ENCODE results near the gene LSG1.

LSG1 gene

DNA sequence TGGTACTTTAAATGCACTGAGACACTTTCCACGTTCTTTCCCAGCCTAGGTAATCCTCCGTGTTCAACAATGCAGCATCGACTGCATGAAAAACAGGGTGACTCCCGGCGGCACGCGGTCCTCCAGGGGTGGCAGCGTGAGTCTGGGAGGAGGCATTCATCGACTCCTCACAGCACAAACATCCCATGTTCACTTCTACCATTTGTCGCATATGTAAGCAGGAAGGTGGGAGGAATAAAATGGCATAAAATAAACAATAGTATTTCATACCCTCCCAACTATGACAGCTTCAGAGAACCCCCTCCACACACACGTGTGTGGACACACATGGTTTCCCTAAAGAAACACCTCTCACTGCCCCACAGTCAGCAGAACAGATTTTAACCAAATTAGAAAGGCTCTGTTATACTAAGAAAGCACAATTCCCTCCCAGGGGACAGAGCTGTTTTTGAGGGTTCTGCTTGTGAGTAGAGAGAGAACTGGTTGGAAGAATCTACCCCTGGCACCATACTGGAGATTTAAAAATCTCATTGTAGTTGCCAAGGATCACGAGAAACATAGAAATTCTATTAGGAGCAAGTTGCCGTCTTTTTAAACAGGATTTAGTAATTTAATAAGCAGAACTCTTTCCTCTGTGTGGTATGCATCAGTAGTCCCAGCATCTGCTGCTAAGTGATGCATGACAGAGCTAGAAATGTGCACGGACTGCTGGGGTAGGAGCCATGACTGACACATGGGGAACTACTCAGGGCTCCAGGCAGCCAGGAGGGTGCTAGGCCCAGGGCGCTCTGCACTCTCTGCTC lies 19.7 kb upstream of the LSG1 start:
- peaks cover 5% of the 10 kb centered on the region for H3K36me3 Mint-ChIP-seq
- peak overlapping the region; percentile 91 for H3K27ac Mint-ChIP-seq
- H3K4me3 Mint-ChIP-seq = peak overlapping the region; percentile 69
- H3K27me3 Mint-ChIP-seq = no peaks in the 10 kb centered on the region
- DNase-seq (ENCODE audit: low spot score in 2 of 2) (peak; percentile 52 to 65), ATAC-seq (ENCODE audit: low read depth) (peak; percentile 74)
- no peaks in the 10 kb centered on the region for H3K9me3 Mint-ChIP-seq
- peaks cover 55% of the 10 kb centered on the region for H3K4me1 Mint-ChIP-seq

DNA sequence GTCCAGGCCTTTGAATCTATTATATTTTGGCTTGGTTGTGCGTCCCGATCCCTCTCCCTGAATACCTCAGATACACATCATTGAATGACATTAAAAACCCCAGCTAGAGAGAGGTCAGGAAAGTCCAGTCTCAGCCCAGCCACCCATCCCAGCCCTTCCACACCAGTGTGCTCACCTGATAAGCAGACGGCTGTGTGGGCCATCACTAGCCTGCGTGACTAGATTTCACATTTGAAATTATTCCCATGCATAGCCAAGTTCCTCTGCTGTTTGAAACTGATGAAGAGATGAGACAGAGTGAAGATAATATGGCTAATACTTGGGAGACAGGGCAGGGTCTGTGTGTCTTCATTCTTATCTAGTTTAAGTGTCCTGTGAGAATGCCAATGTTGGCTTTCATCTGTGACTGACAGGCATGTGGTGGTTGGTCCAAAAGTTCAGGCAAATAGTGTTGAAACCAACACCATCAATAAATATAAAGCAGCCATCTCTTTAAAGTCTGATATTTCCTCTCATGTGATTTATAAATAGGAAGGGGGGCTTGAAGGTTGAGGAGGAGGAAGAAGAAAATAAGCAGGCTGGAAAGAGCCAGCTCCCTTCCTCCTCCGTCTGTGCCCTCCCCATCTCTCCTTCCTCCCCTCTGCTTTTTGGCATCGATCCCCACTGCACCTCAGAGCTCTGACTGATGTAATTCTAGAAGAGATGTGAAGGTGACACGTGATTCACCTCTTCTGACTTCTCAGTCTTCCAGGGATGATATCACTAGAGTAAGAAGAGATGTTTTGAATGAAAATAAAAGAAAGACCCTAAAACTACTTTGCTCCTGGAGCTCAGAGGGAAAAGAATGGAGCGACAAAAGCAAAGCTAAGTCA lies 18.7 kb upstream of the LSG1 start:
- peak overlapping the region; percentile 69 for H3K4me3 Mint-ChIP-seq
- H3K4me1 Mint-ChIP-seq = peaks cover 49% of the 10 kb centered on the region
- H3K27ac Mint-ChIP-seq = peak overlapping the region; percentile 91
- H3K9me3 Mint-ChIP-seq = no peaks in the 10 kb centered on the region
- DNase-seq (ENCODE audit: low spot score in 2 of 2) = no peak
- no peak for ATAC-seq (ENCODE audit: low read depth)
- H3K36me3 Mint-ChIP-seq = peaks cover 5% of the 10 kb centered on the region
- H3K27me3 Mint-ChIP-seq = no peaks in the 10 kb centered on the region

GRCh38 chr3:194689493-194689944 lies 17.5 kb upstream of the LSG1 start:
- Mint-ChIP-seq H3K27ac (peak overlapping the region; percentile 86), H3K4me3 (peak overlapping the region; percentile 97), H3K4me1 (peaks cover 56% of the 10 kb centered on the region), H3K27me3 (no peaks in the 10 kb centered on the region), H3K36me3 (peaks cover 5% of the 10 kb centered on the region), H3K9me3 (no peaks in the 10 kb centered on the region)
- no peak for DNase-seq (ENCODE audit: low spot score in 2 of 2)
- ATAC-seq (ENCODE audit: low read depth) = no peak

GRCh38 chr3:194688946-194689345 lies 17.0 kb upstream of the LSG1 start:
- peaks cover 53% of the 10 kb centered on the region for H3K4me1 Mint-ChIP-seq
- peak overlapping the region; percentile 97 for H3K4me3 Mint-ChIP-seq
- no peaks in the 10 kb centered on the region for H3K27me3 Mint-ChIP-seq
- H3K9me3 Mint-ChIP-seq = no peaks in the 10 kb centered on the region
- DNase-seq (ENCODE audit: low spot score in 2 of 2) (no peak), ATAC-seq (ENCODE audit: low read depth) (no peak)
- H3K36me3 Mint-ChIP-seq = peaks cover 4% of the 10 kb centered on the region
- H3K27ac Mint-ChIP-seq = peak overlapping the region; percentile 86

DNA sequence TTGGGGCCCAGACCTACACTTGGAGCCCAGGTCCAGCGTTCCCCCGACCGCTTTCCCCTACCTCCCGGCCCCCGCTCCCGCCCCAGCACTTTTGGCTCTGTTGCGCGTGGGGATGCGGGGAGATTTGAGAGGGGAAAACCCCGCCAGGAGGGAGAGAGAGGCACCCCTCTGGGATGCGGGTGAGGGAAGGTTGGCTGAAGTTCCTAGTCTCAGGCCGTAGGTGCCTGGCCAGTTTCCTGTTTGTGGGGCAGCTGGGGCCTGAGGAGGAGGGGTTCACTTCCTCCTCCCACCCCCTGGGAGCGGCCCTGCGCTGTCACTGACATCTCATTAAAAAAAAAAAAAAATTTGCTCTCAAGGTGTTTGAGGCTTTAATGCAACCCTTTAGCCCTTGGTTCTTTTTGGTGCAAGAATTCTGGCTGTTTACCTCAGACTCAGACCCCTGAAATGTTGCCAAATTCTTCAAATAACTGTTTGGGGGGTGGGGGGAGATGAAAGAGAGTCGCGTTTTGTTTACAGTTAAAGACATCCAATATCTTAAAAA lies 16.3 kb upstream of the LSG1 start:
- H3K27me3 Mint-ChIP-seq = no peaks in the 10 kb centered on the region
- no peaks in the 10 kb centered on the region for H3K9me3 Mint-ChIP-seq
- DNase-seq (ENCODE audit: low spot score in 2 of 2) (peak in 1 of 2 donors; percentile 37), ATAC-seq (ENCODE audit: low read depth) (peak; percentile 36)
- peak overlapping the region; percentile 86 for H3K27ac Mint-ChIP-seq
- H3K4me3 Mint-ChIP-seq = peak overlapping the region; percentile 97
- H3K4me1 Mint-ChIP-seq = peaks cover 52% of the 10 kb centered on the region
- peaks cover 4% of the 10 kb centered on the region for H3K36me3 Mint-ChIP-seq

DNA sequence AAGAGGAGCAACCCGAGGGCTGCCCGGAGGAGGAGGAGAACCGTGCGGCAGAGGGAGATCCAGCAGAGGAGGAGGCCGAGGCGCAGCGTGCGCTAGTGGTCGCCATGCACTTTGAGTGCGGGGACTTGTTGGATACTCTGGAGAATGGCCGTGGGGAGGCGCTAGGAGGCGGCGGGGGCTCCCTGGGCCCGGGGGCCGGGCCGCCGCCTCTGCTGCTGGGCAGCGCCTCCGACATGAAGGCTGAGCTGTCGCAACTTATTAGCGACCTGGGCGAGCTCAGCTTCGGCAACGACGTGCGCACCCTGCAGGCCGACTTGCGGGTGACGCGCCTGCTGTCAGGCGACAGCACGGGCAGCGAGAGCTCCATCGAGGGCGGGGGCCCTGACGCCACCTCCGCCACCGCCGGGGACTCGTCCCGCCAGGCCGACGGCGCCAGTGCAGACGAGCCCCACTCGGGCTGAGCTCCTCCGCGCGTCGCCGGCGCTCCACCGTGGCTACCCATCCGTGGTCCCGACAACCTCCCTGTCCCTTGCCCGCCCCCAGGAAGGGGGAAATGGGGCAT lies 15.7 kb upstream of the LSG1 start:
- ATAC-seq (ENCODE audit: low read depth) (peak; percentile 51), DNase-seq (ENCODE audit: low spot score in 2 of 2) (peak in 1 of 2 donors; percentile 76)
- Mint-ChIP-seq H3K27ac (peak overlapping the region; percentile 95), H3K27me3 (no peaks in the 10 kb centered on the region), H3K36me3 (peaks cover 4% of the 10 kb centered on the region), H3K9me3 (no peaks in the 10 kb centered on the region), H3K4me3 (peak overlapping the region; percentile 97), H3K4me1 (peaks cover 50% of the 10 kb centered on the region)

GRCh38 chr3:194686816-194687637 lies 15.0 kb upstream of the LSG1 start:
- no peak for ATAC-seq (ENCODE audit: low read depth)
- Mint-ChIP-seq H3K36me3 (peaks cover 4% of the 10 kb centered on the region), H3K27me3 (no peaks in the 10 kb centered on the region), H3K9me3 (no peaks in the 10 kb centered on the region), H3K4me1 (peaks cover 50% of the 10 kb centered on the region), H3K27ac (peak overlapping the region; percentile 95), H3K4me3 (peak overlapping the region; percentile 97)
- DNase-seq (ENCODE audit: low spot score in 2 of 2) = peak; percentile 50 to 72

DNA sequence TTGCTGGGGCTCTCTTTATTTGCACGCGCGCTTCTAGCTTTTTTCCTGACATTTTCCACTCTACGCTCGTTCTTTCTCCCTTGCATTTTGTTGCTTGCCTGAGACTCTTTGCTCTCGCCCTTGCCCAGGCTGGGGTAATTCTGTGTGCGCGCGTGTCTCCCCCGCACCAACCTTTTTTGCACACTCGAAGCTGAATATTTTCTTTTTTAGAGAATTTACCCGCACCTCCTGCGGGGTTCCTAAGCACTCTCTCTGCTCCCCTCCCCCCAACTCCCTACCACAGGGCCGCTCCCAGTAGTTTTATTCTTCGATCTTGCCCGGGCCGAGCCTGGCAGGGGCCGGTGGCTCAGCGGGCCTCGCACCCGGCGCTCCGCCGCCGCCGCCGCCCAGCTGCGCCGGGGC lies 14.4 kb upstream of the LSG1 start:
- Mint-ChIP-seq H3K4me3 (peak overlapping the region; percentile 97), H3K36me3 (peaks cover 4% of the 10 kb centered on the region), H3K27ac (peak overlapping the region; percentile 95), H3K9me3 (no peaks in the 10 kb centered on the region), H3K27me3 (no peaks in the 10 kb centered on the region), H3K4me1 (peaks cover 44% of the 10 kb centered on the region)
- DNase-seq (ENCODE audit: low spot score in 2 of 2) (peak in 1 of 2 donors; percentile 16), ATAC-seq (ENCODE audit: low read depth) (no peak)

DNA sequence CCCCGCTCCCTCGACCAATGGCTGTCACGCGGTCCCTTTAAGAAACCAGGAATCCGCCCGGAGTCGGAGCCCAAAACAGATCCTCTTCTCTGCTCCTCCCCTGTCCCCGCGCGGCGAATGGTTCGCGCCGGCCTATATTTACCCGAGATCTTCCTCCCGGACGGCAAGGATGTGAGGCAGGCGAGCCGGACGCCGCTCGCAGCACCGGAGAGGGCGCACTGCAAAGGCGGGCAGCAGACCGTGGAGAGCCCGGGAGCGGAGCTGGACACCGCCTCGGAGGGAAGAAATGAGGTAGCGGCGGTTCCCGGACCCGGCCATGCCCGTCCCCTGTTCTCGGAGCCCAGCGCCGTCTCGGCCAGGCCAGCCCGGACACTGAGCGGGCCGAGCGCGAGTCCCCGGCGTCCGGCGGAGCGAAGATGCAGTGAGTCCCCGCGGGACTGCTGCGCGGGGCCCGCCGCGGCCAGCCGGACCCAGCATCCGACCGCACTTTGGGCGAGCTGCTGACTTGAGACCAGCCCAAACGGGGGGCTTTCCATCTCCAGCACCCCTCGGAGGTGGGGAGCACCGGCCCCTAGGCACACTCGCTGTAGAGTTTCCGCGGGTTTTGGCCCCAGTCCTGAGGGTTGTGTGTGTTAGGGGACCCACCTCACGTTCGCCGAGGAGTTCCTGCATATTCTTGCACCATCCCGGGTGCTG lies 13.9 kb upstream of the LSG1 start, which contains the start of gene FAM43A:
TSS of gene FAM43A (plus strand) at position 166 of the 696 bp plus-strand sequence. CDS start 944 bp downstream, outside the sequence.
- no peaks in the 10 kb centered on the region for H3K9me3 Mint-ChIP-seq
- H3K27me3 Mint-ChIP-seq = no peaks in the 10 kb centered on the region
- H3K27ac Mint-ChIP-seq = peak within 1 kb of the TSS; percentile 95
- DNase-seq (ENCODE audit: low spot score in 2 of 2) (peak; percentile 73 to 77), ATAC-seq (ENCODE audit: low read depth) (peak; percentile 47)
- H3K4me3 Mint-ChIP-seq = peak within 1 kb of the TSS; percentile 97
- peaks cover 4% of the 10 kb centered on the region for H3K36me3 Mint-ChIP-seq
- H3K4me1 Mint-ChIP-seq = peaks cover 39% of the 10 kb centered on the region

DNA sequence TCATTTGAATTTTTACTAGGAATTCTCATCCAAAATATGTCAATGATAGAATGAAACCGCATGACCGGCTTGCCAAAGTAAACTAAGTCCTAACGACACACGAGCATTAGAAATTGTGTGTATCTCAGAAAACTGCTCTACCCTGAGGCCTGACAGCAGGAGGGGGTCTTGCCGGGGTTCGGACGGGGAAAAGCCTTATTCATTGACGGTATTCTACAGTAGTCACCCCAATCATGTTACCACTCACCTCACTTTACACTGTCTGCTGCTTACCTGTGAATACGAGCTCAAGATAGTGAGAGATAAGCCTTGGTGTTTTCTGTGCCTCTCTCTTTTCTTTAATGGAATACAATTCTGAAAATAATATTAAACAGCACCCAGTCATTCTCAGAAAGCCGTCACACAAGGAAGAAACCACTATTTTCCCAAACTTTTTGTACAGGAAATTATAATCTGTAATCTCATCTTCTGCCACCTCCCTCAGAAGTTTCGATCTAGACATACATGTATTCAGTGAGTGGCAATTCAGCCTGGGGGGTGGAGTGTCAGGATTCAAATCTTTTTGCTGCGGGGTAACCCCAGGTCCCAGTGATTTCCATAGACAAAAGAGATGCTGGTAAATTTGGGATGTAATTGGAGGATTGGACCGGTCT lies 13.2 kb upstream of the LSG1 start:
- ATAC-seq (ENCODE audit: low read depth) = peak; percentile 6
- Mint-ChIP-seq H3K4me1 (peaks cover 34% of the 10 kb centered on the region), H3K27ac (peak overlapping the region; percentile 95), H3K4me3 (peak overlapping the region; percentile 97), H3K27me3 (no peaks in the 10 kb centered on the region), H3K9me3 (no peaks in the 10 kb centered on the region), H3K36me3 (peaks cover 4% of the 10 kb centered on the region)
- no peak for DNase-seq (ENCODE audit: low spot score in 2 of 2)

- Mint-ChIP-seq H3K4me3 (no peak overlapping the region), H3K27ac (no peak overlapping the region)
- no peak for ATAC-seq (ENCODE audit: low read depth)
Observed at GRCh38 chr3:194683380-194683779, 11.4 kb upstream of the LSG1 start.

DNA sequence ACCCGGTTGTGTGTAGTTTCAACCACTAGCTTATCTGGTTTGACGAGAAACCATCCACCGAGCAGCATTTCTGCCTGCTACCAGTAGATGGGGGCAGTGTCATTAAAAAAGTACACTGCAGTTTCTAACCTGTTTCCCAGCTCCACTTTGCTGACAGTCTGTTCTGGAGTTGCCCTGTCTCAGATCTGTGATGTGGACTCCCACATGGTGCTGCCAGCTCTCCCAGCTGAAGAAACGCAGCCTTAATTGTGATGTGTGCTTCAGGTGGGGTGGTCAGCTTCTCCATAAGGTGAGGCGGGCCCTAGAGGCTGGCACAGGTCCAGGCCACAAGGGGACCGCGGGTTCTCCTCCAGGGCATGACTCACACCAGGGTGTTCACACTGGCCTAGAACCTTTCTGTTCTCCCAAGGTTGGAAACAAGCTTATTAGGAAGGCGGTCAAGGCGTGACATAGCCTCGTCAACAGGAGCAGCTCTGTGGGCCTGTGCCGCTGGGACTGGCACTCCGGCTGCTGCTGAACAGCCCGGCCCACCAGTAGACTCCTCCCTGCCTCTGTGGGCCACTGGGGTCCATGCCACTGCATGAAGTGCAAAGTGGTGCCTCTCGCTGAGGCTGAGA lies 10.8 kb upstream of the LSG1 start:
- H3K36me3 Mint-ChIP-seq = peaks cover 2% of the 10 kb centered on the region

More at GRCh38 chr3:194683380-194683779, 11.4 kb upstream of the LSG1 start:
- no peaks in the 10 kb centered on the region for H3K9me3 Mint-ChIP-seq
- no peak for DNase-seq (ENCODE audit: low spot score in 2 of 2)
- peaks cover 18% of the 10 kb centered on the region for H3K4me1 Mint-ChIP-seq
- H3K36me3 Mint-ChIP-seq = peaks cover 2% of the 10 kb centered on the region
- no peaks in the 10 kb centered on the region for H3K27me3 Mint-ChIP-seq

More for the DNA sequence above, 10.8 kb upstream of the LSG1 start:
- Mint-ChIP-seq H3K4me1 (peaks cover 18% of the 10 kb centered on the region), H3K4me3 (no peak overlapping the region), H3K27ac (no peak overlapping the region), H3K27me3 (no peaks in the 10 kb centered on the region), H3K9me3 (no peaks in the 10 kb centered on the region)
- ATAC-seq (ENCODE audit: low read depth) (peak; percentile 62), DNase-seq (ENCODE audit: low spot score in 2 of 2) (peak; percentile 59 to 68)

Data from memory B cell (primary cell).